ENCODE measurements around the gene DOLPP1.
A peak's percentile ranks its signal among the peaks of the same experiment; 100 is the strongest.
"Not testable (repeated sequence)": the region's sequence is repeated elsewhere in the genome, so short reads cannot be mapped to it uniquely, and the experiment has no call there.

The DOLPP1 gene

GRCh38 chr9:129111528-129112151 lies 30.7 kb downstream of the DOLPP1 start:
- no peak for DNase-seq (ENCODE audit: low read depth in 2 of 2)

DNA sequence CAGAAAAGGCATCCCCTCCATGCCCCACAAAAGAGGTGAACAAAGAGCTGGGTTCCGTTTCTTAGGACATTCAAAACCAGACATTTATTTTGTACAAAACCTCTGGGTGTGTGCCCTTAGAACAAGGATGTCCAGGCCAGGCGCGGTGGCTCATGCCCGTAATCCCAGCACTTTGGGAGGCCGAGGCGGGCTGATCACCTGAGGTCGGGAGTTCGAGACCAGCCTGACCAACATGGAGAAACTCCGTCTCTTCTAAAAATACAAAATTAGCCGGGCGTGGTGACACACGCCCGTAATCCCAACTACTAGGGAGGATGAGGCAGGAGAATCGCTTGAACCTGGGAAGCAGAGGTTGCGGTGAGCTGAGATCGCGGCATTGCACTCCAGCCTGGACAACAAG lies 31.6 kb downstream of the DOLPP1 start:
- DNase-seq (ENCODE audit: low read depth in 2 of 2) = not testable (repeated sequence)

DNA sequence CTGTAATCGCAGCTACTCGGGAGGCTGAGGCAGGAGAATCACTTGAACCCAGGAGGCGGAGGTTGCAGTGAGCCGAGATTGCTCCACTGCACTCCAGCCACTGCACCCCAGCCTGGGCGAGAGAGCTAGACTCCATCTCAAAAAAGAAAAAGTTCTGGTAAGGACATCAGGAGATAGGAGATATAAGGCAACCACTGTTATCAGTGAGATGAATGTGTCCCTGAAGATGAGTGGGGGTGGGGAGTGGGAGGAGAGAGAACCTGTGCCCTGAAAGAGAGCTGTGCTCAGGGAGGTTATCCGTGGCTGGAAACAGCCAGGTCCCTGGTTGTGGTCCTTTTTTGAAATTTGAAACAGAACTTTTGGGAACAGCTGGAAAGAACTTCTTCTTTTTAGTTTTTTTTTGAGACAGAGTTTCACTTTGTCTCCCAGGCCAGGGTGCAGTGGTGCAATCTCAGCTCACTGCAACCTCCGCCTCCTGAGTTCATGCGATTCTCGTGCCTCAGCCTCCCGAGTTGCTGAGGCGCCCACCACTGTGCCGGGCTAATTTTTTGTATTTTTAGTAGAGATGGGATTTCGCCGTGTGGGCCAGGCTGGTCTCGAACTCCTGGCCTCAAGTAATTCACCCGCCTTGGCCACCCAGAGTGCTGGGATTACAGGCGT lies 32.9 kb downstream of the DOLPP1 start:
- DNase-seq (ENCODE audit: low read depth in 2 of 2) = no peak

GRCh38 chr9:129118799-129119198 lies 37.9 kb downstream of the DOLPP1 start:
- no peak for DNase-seq (ENCODE audit: low read depth in 2 of 2)

DNA sequence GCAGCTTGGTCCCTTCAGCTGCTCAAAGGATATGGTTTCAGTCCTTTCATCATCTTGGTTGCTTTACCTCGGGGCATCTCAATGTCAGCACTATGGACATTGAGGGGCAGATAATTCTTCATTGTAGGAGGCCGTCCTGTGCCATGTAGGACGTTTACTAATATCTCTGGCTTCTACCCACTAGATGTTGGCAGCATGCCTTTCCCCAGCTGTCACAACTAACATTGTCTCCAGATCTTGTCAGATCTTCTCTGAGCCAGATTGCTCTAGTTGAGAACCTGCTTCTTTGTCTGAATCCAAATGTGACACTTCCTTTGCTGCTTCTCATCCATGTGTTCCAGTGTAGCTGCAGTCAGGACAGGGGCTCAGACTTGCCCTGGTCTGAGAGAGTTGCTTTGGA lies 40.6 kb downstream of the DOLPP1 start:
- no peak for DNase-seq (ENCODE audit: low read depth in 2 of 2)

- DNase-seq (ENCODE audit: low read depth in 2 of 2) = no peak
These were observed 41.2 kb downstream of the DOLPP1 start for GRCh38 chr9:129122133-129122532.

DNA sequence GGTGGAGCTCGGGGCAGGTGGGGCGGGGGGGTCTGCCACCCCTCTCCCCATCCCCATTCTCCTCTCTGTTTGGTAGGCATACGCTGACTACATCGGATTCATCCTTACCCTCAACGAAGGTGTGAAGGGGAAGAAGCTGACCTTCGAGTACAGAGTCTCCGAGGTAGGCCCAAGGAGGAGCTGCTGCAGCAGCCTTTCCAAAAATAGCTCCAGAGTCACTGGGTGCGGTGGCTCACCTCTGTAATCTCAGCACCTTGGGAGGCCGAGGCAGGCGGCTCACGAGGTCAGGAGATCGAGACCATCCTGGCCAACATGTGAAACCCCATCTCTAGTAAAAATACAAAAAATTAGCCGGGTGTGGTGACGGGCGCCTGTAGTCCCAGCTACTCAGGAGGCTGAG lies 42.1 kb downstream of the DOLPP1 start:
- DNase-seq (ENCODE audit: low read depth in 2 of 2) = not testable (repeated sequence)

DNA sequence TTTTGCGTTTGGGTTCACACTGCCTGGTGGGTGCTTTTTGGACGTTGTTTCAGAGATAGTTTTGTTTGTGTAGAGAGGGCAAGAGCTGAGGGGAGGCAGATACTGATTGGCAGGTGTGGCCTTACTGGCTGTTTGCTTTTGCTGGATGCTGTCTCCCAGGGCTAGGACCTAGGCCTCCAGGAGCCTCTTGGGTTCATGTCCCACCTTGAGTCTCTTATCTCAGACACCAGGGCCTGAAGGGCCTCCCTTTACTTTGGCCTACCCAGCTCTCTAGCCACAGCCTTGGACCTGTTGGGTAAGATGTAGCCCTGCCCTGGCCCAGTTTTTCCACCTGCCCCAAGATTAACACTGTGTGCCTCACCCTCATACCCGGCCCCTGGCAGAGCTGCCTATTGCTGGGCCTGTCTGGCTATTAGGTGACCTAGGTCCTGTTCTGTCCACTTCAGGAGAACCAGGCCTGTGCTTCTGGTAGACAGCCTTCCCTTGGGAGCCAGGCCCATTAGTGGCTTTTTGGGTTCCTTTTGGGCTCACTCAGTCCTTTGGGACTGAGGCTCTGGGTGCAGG lies 43.7 kb downstream of the DOLPP1 start:
- DNase-seq (ENCODE audit: low read depth in 2 of 2) = no peak

DNA sequence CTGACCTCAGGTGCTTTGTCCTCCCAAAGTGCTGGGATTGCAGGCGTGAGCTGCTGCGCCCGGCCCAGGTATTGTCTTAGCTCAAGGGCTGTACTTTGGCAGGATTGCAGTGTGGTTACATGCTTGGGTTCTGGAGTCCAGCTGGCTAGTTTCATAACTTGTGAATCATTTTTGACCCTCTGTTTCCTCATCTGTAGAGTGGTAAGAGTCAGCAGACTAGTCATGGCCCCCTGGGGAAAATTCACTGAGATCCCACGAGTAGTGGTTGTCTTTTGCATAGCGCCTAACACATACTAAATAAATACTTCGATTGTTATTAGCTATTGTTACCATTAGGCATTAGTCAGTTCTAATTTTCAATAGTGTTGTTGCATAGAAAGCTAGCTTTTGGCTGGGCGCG lies 44.6 kb downstream of the DOLPP1 start:
- no peak for DNase-seq (ENCODE audit: low read depth in 2 of 2)

GRCh38 chr9:129126749-129127618 lies 46.1 kb downstream of the DOLPP1 start:
- DNase-seq (ENCODE audit: low read depth in 2 of 2) = no peak

DNA sequence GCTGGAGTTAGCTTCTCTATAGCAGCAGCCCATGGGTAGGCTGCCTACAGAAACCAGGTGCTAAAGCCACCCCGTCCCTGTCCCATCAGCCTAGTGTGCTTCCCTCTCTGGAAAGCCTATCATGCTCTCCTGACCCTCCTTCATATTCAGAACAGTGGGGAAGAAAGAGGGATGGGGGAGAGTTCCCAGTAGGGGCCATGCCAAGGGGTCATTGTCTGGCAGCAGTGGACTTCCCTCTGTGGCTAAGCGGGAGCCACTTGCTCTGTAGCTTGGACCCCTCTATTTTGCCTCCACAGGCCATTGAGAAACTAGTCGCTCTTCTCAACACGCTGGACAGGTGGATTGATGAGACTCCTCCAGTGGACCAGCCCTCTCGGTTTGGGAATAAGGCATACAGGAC lies 47.8 kb downstream of the DOLPP1 start:
- no peak for DNase-seq (ENCODE audit: low read depth in 2 of 2)

DNA sequence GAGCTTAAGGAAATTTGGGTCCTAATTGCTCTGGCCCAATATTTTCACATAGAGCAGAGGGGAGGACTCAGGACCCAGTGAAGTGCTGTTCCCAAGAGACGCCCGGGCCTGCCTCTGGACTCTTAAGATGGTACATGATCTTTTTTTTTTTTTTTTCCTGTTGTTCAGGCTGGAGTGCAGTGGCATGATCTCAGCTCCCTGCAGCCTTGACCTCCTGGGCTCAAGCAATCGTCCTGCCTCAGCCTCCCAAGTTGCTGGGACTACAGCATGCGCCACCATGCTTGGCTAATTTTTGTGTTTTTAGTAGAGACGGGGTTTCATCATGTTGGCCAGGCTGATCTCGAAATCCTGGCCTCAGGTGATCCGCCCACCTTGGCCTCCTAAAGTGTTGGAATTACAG lies 49.4 kb downstream of the DOLPP1 start:
- not testable (repeated sequence) for DNase-seq (ENCODE audit: low read depth in 2 of 2)

- no peak for DNase-seq (ENCODE audit: low read depth in 2 of 2)
These were observed 49.9 kb downstream of the DOLPP1 start for GRCh38 chr9:129130791-129131190.

- peak; percentile 63 to 71 for DNase-seq (ENCODE audit: low read depth in 2 of 2)
These were observed 50.6 kb downstream of the DOLPP1 start for GRCh38 chr9:129131300-129132145.

DNA sequence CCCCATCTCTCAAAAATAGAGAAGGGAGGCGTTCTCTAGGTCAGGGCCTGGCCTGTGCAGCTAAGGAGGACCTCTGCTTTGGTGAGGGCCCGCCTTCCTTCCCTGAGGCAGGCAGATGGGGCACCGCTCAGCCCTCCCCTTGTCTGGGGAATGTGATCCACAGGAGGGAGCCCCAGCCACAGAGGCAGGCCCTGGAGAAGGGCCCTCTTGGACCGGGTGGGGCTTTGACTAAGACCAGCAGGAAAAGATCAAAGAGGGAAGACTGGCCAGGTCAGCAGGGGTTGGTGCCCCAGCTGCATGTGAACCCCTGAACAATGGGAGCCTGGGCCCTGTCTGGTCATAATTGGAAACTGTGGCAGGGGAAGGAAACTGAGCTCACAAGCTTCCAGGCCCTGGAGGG lies 52.2 kb downstream of the DOLPP1 start:
- DNase-seq (ENCODE audit: low read depth in 2 of 2) = no peak

DNA sequence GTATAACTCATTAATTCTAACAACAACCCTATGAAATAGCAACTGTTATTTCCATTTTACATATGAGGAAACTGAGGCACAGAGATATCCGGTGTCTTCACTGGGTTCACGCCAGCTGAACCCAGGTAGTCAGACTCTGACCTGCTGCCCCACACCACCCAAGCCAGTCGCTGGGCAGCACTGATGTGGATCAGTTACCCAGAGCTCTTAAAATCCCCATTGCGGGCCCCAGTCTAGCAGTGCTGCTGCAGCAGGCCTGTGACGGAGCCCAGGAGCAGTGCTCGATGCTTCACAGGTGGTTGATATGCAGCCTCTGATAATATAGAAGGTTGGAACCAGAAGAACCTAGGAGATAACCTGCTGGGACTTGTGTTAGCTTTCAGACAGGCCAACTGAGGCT lies 54.6 kb downstream of the DOLPP1 start:
- DNase-seq (ENCODE audit: low read depth in 2 of 2) = no peak

DNA sequence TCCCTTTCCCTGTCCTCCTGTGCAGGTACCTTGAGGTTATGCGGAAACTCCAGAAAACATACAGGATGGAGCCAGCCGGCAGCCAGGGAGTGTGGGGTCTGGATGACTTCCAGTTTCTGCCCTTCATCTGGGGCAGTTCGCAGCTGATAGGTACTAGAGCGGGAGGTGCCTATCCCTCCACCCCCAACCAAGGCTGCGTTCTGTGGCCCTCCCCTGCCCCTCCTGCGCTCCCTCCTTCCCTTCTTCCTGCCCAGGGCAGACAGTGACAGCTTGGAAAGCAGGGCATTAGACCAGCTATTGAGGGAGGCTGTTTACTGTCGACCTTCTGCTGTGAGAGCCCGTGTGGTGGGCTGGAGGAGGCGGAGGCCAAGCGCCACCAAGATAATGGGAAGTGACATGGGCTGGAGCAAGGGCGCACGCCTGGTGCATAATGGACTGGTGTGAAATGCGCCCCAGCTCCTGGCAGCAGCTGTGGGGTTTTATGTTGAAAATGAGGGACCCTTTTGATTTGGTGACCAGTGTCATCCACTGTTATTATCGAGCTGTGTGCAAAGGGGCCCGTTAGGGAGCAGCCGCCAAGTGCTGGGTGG lies 55.6 kb downstream of the DOLPP1 start:
- no peak for DNase-seq (ENCODE audit: low read depth in 2 of 2)

DNA sequence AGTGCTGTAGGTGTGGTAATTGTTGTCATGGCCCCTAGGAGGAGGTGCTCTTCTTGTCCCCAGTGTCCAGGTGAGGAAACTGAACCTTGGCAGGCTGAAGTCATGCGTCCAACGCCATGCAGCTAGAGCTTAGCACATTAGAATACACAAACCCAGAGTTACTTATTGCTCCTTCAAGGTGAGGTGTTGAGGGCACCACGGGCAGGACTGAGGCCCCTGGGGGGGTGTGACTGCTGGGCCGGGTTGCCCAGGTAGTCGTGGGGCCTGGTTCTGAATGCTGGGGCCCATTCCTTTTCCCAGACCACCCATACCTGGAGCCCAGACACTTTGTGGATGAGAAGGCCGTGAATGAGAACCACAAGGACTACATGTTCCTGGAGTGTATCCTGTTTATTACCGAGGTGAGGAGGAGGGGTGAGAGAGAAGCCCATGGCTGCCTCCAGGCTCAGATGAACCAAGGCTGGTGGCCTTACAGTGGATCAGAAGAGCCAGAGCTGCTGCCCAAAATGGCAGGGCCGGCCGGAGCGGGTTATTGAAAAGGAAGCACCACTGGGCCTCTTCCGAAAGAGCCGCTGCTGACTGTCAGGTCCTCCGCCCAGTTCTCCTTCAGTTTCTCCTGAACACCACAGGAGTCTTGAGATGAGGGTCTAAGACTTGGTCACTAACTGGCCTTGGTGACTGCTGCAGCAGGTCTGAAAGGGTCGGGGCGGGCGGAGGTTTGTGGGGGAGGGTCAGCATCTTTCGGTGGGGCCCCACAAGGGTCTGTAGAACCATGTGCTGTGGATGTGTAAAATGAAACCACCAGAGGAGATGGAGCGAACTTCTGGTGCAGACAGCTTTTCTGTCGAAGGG lies 56.6 kb downstream of the DOLPP1 start:
- DNase-seq (ENCODE audit: low read depth in 2 of 2) = no peak

DNA sequence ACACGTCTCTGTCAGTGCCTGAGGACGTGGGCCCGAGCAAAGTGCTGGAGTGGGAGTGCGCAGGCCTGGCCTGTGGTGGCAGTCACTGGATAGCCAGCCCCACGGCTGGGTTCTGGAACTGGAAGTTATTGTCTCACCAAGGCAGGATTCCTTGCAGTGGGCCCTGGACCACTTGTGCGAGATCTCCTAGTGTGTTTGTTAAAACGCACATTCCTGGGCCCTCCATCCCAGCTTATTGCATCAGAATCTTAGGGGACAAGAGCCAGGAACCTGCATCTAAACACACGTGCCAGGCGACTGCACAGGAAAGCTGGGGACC lies 57.2 kb downstream of the DOLPP1 start:
- no peak for DNase-seq (ENCODE audit: low read depth in 2 of 2)

- no peak for DNase-seq (ENCODE audit: low read depth in 2 of 2)
These were observed 57.7 kb downstream of the DOLPP1 start for GRCh38 chr9:129138476-129139232.

Data from stimulated activated CD8-positive, alpha-beta memory T cell treated with anti-CD3 and anti-CD28 coated beads, Interleukin-15, amount 100 ng/mL, for 4 hours (primary cell).